ENCODE measurements around the gene TMEM151A.

DNA sequence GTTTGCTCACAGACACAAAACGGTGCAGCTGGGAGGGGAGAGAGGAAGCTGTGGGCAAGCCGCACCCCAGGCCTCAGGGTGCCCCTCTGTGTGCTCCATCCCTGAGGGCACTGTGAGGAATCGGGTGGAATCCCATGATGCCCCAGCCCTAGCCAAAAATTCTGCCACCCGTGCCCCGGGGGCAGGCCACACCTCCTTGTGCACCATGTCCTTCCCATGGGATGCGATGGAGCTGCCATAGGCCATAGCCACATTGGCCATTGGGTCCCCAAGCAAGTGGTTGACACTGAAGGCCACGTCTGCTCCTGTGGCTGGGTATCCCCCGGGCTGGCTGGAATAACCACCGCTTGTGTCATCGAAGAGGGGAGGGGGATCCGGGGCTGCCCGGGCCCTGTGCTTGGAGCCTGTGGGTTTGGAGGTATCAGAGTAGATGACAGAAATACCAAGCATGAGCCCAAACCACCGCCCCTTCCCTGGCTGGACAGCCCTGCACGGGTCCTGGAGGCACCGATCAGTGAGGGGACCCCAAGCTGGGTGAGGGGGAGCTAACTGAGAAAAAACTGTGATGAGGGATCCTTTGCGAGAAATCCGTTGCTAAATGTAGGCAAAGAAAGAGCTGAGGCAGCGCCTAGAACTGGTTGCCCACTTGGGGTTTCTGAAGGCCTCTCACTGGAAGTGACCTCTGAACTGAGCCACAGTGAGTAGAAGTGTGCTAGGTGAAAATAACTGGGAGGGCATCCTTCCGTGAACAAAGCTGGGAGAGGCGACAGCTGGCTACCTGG, 3.6 kb upstream of the TMEM151A start:
- no peak for TF ChIP-seq POLR2A (IDR thresholded peaks at IDR 0.05)
- no peak for TF ChIP-seq EP300 (IDR thresholded peaks at IDR 0.05)
- TF ChIP-seq, protein P1, sequence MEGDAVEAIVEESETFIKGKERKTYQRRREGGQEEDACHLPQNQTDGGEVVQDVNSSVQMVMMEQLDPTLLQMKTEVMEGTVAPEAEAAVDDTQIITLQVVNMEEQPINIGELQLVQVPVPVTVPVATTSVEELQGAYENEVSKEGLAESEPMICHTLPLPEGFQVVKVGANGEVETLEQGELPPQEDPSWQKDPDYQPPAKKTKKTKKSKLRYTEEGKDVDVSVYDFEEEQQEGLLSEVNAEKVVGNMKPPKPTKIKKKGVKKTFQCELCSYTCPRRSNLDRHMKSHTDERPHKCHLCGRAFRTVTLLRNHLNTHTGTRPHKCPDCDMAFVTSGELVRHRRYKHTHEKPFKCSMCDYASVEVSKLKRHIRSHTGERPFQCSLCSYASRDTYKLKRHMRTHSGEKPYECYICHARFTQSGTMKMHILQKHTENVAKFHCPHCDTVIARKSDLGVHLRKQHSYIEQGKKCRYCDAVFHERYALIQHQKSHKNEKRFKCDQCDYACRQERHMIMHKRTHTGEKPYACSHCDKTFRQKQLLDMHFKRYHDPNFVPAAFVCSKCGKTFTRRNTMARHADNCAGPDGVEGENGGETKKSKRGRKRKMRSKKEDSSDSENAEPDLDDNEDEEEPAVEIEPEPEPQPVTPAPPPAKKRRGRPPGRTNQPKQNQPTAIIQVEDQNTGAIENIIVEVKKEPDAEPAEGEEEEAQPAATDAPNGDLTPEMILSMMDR (IDR thresholded peaks at IDR 0.05), result no peak
- TF ChIP-seq POLR2AphosphoS5 (IDR thresholded peaks at IDR 0.05), result no peak
